Measurements from ENCODE around the gene EPS15.

Gene EPS15

DNA sequence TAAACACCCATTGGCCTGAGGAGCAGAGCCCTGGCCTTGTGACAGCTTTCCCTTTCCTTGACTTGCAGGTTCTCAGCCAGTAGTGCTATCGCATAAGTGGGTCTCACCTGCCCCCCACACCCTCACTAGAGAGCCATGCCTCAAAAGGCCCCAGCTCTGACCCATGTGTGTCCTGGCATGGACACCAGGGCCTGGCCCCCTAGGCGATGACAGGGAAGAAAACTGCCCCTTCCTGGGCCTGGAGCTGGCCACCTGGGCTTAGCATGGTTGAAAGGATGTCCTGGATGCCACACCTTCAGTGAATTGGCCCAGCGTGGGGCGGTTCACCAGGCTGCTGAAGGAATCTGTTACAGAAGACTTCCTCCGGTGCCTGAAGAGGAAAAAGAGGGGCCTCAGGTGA, 207.2 kb downstream of the EPS15 start:
- no peak for DNase-seq

- DNase-seq = no peak
Observed at GRCh38 chr1:51310871-51311613, 208.0 kb downstream of the EPS15 start.

DNA sequence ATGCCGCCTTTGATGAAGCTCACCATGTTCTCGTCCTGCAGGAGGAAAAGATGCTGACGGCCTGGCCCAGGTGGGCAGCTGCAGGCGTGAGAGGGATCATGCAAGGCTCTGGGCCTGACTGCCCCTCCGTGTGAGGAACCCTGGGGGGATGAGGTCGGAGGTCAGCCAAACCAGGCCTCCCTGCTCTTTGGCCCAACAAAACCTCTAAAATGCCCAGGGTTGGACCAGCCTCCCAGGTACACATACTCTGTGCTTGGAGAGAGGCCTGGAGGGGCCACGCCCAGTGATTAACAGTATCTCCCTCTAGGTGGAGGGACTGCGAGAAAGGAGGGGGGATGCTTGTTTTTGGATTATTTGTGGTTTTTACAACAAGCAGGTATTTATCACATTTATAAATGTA, 209.8 kb downstream of the EPS15 start:
- DNase-seq = no peak

DNA sequence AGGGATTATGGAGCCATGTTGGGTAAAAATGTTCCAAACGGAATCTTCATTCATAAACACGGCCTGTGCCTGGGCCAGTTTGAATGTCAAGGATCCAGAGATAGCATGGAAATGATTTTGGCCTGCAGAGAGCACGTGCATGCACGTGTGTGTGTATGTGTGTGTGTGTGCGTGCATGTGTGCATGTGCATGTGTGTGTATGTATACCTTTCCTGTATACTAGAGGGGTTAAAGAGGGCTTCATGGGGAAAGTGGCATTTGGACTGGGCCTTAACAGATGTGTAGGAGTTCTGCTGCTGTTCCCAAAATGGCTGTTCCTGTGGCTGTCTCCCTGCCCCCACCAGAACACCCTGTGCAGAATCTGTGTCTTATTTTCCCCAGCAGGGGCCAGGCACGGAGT, 210.4 kb downstream of the EPS15 start:
- DNase-seq = no peak

DNA sequence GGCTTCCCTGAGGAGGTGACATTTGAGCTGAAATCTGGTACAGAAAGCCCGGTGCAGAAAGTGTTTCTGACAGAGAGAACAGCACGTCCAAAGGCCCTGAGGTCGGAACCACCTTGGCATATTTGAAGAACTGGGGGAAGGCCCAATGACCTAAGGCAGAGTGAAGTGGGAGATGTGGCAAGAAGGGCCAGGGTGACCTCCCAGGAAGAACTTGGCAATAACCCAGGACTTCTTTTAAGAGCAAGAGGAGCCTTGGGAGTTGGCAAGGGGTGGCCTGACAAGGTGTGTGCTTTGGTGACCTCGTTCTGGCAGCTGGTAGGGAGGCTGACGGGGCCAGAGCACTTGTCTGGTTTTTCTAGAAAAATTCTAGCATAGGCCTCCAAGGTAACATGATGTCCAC, 212.1 kb downstream of the EPS15 start:
- no peak for DNase-seq

GRCh38 chr1:51305371-51305823, 213.7 kb downstream of the EPS15 start:
- no peak for DNase-seq

DNA sequence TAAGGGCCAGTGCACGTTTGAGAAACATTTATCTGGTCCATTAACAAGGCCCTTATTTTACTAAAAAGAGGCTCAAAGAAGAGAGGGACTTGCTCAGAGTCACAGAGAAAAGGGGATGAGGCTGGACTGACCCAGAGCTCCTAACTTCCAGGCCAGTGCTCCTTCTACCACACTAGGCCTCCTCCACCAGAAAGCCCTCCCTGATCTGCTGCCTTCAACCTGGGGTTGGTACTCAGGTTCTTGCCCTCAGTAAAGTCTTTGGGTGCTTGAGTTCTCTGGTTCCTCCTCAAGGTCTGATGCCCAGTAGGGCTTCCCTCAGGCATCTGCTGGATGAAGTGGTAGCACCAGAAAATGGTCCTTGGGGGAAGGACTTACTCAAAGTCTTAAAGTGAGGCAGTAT, 214.7 kb downstream of the EPS15 start:
- no peak for DNase-seq
